ACC112 (cell line): ENCODE results near the gene RAB7A.

Experiments
- H2AFZ ChIP-seq: fragments of 200-600 bp; sonication (generic); one replicate; pipeline ENCODE4 v1.6.0; 2017; ENCODE audit warnings: antibody characterized with exemption, low read length; ENCODE audit not compliant: unreplicated experiment
- H3K27ac ChIP-seq: fragments of 200-600 bp; sonication (generic); 2 replicates; pipeline ENCODE4 v1.5.1; 2014; ENCODE audit warnings: low read depth, mild to moderate bottlenecking, antibody characterized with exemption, low read length, moderate library complexity
- H3K27me3 ChIP-seq: fragments of 200-600 bp; sonication (generic); 2 replicates; pipeline ENCODE4 v1.6.1; 2014; ENCODE audit warnings: mild to moderate bottlenecking, antibody characterized with exemption, low read length, moderate library complexity, mixed read lengths; ENCODE audit not compliant: insufficient read depth
- H3K36me3 ChIP-seq: fragments of 200-600 bp; sonication (generic); 2 replicates; pipeline ENCODE4 v1.6.1; 2016; ENCODE audit warnings: mild to moderate bottlenecking, antibody characterized with exemption, low read length, moderate library complexity, mixed read lengths; ENCODE audit not compliant: insufficient read depth
- H3K4me1 ChIP-seq: fragments of 200-600 bp; sonication (generic); one replicate; pipeline ENCODE4 v1.6.1; 2016; ENCODE audit warnings: low read length, mixed read lengths; ENCODE audit not compliant: insufficient read depth, unreplicated experiment, control insufficient read depth
- H3K4me3 ChIP-seq: fragments of 200-600 bp; sonication (generic); 2 replicates; pipeline ENCODE4 v1.5.1; 2014; ENCODE audit warnings: mild to moderate bottlenecking, low read depth, low read length
- H3K79me2 ChIP-seq: fragments of 200-600 bp; sonication (generic); one replicate; pipeline ENCODE4 v1.6.0; 2016; ENCODE audit warnings: low read length; ENCODE audit not compliant: control insufficient read depth, unreplicated experiment, insufficient read depth

RAB7A gene

DNA sequence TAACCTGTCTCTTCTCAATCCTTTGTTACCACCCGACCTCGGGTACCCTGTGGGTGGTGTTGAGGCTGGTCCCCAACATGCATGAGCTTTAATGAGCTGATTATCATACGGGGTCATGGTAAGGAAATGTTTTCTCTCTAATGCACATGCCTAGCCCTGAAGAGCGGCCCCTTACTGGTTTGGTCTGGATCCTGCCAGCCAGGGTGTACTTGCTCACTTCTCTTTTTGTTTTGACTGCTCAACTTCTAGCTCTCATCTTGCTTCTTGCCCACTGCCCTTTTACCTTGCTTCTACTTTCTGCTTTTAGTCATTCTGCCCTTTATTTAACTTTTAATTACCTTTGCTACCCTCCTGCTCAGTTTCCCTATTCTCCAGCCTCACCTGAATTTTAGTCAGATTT lies 109.1 kb downstream of the RAB7A start:
- Histone ChIP-seq H3K27ac (no peak overlapping the region), H2AFZ (no peak overlapping the region), H3K4me1 (no peaks in the 10 kb centered on the region), H3K79me2 (no peaks in the 10 kb centered on the region), H3K36me3 (no peaks in the 10 kb centered on the region), H3K27me3 (no peaks in the 10 kb centered on the region), H3K4me3 (no peak overlapping the region)

DNA sequence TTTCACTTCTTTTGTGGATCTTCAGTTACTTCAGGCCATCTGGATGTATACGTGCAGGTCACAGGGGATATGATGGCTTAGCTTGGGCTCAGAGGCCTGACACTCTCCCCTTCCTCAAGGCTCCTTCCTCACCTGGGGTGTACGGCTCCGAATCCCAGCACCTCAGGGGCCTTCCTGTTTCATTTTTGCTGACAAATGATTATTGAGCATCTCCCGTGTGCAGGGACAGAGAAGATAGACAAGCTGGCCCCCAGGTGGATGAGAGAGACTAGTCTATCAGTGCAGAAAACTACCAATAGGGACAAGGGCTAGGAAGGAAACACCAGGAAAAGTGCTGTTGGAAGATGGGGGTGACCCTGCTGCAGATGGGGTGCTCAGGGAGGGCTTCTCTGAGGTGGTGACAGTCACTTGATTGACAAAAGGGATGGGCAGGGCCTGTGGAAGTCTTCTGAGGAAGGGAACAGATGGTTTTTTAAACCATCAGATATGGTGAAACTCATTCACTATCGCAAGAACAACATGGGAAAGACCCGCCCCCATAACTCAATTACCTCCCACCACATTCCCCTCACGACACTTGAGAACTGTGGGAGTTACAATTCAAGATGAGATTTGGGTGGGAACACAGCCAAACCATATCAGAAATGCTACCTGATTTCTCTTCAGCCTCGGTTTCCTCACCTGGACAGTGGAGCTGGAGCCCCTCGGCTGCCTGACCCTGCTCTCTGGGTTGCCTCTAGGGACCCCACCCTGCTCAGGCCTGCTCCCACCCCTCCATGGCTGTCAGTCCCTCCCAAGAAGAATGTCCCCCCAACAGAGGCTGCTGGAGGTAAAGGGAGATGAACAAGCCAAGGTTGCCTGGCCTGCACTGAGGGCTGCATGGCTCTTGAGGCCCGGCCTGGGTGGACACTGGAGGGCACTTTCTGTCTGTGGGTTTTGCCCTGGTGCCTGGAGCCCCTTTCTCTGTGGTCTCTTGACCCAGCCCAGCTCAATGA lies 116.2 kb downstream of the RAB7A start:
- Histone ChIP-seq H3K36me3 (no peaks in the 10 kb centered on the region), H3K79me2 (no peaks in the 10 kb centered on the region), H3K4me3 (no peak overlapping the region), H2AFZ (no peak overlapping the region), H3K4me1 (peaks cover 11% of the 10 kb centered on the region), H3K27ac (no peak overlapping the region), H3K27me3 (no peaks in the 10 kb centered on the region)

DNA sequence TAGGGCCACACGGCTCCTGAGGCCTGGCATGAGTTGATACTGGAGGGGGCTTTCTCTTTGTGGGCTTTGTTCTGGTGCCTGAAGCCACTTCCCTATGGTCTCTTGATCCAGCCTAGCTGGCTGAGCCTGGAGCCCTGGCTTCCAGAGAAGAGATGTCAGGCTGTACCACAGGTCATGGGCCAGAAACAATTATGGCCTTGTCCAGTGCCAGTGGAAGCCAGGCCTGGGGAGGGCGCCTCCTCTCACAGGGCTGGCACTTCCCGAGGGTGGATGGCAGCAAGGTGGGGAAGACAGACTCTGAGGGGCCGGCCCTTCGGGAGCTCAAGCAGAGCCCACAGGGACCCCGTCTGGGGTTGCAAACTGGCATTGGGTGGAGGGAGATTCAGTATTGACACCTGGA lies 118.5 kb downstream of the RAB7A start:
- Histone ChIP-seq H3K79me2 (no peaks in the 10 kb centered on the region), H3K4me1 (peaks cover 11% of the 10 kb centered on the region), H3K27ac (no peak overlapping the region), H2AFZ (no peak overlapping the region), H3K36me3 (no peaks in the 10 kb centered on the region), H3K4me3 (no peak overlapping the region), H3K27me3 (no peaks in the 10 kb centered on the region)

DNA sequence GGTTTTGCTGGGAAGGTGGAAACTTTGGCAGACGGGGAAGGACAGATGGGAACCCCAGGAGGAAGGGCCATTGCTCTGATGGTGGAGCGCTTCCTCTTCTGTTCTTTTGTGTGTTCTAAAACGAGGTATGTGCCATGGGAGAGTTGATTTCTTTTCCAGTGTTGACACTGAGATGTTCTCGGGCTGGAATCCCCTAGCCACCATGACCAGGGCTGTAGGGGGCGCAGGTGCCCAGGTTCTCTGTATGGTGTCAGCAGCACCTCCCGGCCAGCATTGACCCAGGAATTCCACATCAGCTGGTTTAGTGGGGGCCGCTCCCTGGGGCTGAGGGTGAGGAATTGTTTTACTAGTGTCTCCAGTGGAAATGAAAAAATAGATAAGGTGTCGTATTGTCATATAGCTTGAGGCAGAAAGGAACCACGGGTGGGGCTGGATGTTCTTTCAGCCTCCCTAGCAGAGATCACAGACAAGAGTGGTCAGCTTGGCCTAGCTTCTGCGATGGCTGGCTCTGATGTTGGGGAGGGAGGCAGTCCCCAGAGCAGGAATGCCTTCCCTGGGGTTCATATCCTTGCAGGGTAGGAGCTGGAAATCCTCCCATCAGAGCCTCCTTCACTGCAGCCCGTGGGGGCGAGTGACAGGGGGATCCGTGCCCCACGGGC lies 119.3 kb downstream of the RAB7A start:
- peak overlapping the region; percentile 17 for H2AFZ ChIP-seq
- no peak overlapping the region for H3K27ac ChIP-seq
- no peaks in the 10 kb centered on the region for H3K79me2 ChIP-seq
- no peaks in the 10 kb centered on the region for H3K27me3 ChIP-seq
- H3K4me1 ChIP-seq = peaks cover 11% of the 10 kb centered on the region
- peak overlapping the region; percentile 68; the same call in 1 of the 2 replicates for H3K4me3 ChIP-seq
- H3K36me3 ChIP-seq = no peaks in the 10 kb centered on the region

DNA sequence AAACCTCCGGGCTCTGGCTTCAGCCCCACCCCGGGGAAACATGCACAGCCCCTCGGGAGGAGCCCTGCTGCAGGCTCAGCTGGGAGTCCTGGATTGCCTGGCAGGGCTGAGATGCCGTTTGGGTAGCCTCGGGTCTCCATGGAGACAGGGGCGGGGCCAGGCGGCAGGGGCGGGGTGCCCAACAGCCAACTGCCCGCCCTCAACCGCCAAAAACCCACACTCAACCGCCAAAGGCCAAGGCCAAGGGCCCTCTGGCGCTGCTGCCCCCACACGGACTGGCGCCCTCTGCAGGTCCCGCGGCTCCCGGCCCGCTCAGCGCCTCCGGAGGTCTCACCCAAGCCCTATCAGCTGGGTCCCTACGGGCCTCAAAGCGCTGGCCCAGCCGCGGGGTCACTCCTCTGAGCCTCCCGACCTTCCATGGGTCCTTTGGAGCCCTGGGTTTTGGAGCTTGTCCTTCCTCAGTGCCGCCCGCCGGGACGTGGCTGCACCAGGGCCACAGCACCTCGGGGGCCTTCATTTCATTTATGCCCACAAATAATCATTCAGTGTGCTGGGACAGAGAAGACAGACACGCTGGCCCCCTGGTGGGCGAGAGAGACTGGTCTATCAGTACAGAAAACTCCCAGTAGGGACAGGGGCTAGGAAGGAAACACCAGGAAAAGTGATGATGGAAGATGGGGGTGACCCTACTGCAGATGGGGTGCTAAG lies 119.9 kb downstream of the RAB7A start:
- peak overlapping the region; percentile 59 for H2AFZ ChIP-seq
- H3K27ac ChIP-seq = no peak overlapping the region
- H3K27me3 ChIP-seq = no peaks in the 10 kb centered on the region

DNA sequence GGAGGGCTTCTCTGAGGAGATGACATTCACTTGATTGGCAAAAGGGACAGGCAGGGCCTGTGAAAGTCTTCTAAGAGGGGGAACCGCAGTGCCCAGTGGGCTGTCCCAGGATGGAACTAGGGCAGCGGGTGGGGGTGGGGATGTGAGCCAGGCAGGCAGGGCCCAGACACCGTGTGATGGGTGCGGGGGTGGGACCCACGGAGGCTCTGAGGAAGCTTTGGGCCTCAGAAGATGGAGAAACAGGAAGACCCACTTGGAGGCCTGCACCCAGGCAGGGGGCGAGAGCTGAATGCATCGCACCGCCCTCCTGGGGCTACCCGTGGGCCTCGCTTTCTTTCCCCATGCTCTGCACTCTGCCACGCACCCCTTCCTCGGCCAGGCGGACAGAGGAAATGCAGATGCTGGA lies 120.5 kb downstream of the RAB7A start:
- no peaks in the 10 kb centered on the region for H3K27me3 ChIP-seq
- H3K79me2 ChIP-seq = no peaks in the 10 kb centered on the region
- no peak overlapping the region for H3K27ac ChIP-seq
- H3K4me1 ChIP-seq = peaks cover 11% of the 10 kb centered on the region
- peak overlapping the region; percentile 68 for H3K4me3 ChIP-seq
- no peaks in the 10 kb centered on the region for H3K36me3 ChIP-seq
- peak overlapping the region; percentile 59 for H2AFZ ChIP-seq

More for the DNA sequence above, 119.9 kb downstream of the RAB7A start:
- H3K4me1 ChIP-seq = peaks cover 11% of the 10 kb centered on the region
- H3K4me3 ChIP-seq = peak overlapping the region; percentile 68
- no peaks in the 10 kb centered on the region for H3K79me2 ChIP-seq
- no peaks in the 10 kb centered on the region for H3K36me3 ChIP-seq

DNA sequence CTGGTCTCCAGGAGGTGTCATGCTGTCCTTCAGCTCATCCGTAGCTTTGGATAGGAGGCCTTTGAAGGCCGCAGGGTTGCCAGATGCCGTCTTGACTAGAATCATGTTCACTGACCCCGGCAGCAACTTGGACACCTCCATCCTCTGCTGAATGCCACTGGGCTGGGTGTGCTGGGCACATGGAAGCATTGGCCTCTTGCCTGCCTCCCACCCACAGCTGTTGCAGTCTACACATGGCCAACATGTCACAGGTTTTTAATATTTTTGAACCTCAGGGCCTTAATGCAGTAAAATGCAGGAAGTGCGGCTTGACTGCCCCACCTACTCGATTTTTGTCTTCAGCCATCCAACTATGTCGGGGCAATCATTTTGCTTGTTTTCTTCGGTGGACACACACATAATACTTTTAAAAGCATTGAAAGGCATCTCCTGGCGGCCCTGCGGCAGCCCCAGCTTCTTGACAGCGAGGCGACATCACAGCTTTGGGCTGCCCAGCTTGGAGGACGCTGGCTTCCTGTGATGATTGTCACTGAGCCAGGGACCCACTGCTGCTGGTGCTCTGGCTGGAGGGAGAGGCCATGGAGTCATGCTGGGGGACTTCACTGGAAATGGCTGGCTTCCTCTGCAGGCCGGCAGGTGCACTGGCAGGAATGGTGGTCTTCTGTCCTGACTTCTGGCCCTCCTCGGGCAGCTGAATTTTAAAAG lies 121.8 kb downstream of the RAB7A start:
- Histone ChIP-seq H3K79me2 (no peaks in the 10 kb centered on the region), H3K4me3 (no peak overlapping the region), H3K36me3 (no peaks in the 10 kb centered on the region), H2AFZ (no peak overlapping the region), H3K27ac (no peak overlapping the region), H3K27me3 (no peaks in the 10 kb centered on the region), H3K4me1 (peaks cover 11% of the 10 kb centered on the region)

DNA sequence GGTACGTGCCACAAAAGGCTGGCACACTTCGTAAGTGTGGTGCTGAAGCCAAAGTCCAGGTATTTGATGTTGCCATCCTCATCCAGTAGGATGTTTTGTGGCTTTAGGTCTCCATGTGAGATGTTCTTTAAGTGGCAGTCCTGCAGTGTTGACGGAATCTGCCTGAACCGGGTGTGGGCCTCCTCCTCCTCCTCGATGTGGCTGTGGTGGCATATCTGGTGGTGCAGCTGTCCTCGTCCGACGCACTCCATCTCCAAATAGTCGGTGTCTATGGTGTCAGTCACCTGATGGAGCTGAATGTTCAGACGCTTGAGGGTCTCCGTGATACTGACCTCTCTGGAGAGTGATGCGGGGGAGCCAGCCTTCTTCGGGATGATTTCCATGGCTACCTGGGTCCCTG lies 123.0 kb downstream of the RAB7A start:
- Histone ChIP-seq H3K79me2 (no peaks in the 10 kb centered on the region), H3K27ac (no peak overlapping the region), H2AFZ (no peak overlapping the region), H3K36me3 (no peaks in the 10 kb centered on the region), H3K27me3 (no peaks in the 10 kb centered on the region), H3K4me3 (no peak overlapping the region), H3K4me1 (peaks cover 11% of the 10 kb centered on the region)

DNA sequence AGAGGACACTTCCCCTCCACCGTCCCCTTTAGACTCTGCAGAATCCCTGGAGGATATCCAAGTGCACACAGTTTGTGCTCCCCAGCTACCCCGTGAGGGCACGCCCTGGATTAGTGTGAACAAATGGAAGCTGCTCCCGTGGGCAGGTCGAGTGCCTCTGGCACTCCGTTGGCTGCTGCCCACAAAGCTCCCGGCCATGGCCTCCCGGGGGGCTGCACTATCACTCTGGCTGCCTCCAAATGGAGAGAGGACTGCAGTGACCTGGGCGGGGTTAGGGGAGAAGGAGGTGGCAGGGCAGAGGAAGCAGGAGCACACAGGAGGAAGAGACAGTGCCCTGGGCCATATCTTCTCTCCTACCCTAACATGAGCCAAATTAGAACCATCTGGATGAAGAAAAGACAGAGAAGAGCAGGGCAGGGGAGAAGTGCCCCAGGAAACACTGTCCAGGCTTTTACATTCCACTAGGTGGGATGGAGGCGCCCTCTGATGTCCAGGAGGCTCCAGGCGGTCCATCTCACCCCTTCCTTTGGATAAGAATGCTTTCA lies 124.0 kb downstream of the RAB7A start:
- Histone ChIP-seq H3K36me3 (no peaks in the 10 kb centered on the region), H2AFZ (no peak overlapping the region), H3K4me1 (peaks cover 11% of the 10 kb centered on the region), H3K79me2 (no peaks in the 10 kb centered on the region), H3K27ac (no peak overlapping the region), H3K27me3 (no peaks in the 10 kb centered on the region), H3K4me3 (no peak overlapping the region)

DNA sequence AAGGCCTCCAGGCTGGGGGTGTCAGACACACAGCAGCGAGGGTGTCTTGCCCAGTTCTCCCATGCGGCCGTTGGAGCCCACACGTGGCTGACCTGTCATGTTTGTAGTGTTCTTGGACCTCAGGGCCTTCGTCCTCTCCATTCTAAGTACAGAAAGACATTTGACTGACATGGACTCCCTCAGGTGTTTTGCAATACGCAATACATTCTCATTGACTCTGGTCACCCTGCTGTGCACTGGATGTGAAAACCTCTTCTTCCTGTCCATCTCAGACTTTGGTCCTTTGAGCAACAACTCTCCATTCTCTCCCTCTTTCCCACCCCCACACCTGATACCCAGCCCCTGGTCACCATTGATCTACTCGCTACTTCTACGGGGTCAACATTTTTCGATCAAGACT lies 124.6 kb downstream of the RAB7A start:
- no peak overlapping the region for H3K4me3 ChIP-seq
- H3K27me3 ChIP-seq = no peaks in the 10 kb centered on the region
- H2AFZ ChIP-seq = no peak overlapping the region
- peaks cover 7% of the 10 kb centered on the region for H3K4me1 ChIP-seq
- no peaks in the 10 kb centered on the region for H3K79me2 ChIP-seq
- H3K36me3 ChIP-seq = no peaks in the 10 kb centered on the region
- H3K27ac ChIP-seq = no peak overlapping the region
